ENCODE results near the gene FAXC. TPM values are rescaled to one million over a fixed set of nuclear protein-coding genes. Genes with fewer than 3 reads are reported as not detected.

Gene FAXC
- not detected in 2 replicates for total RNA-seq (2014; rRNA removed; shearing (Covaris generic); ENCODE audit: low replicate concordance)

- Histone ChIP-seq H3K4me1 (ENCODE audit: low read length) (no peaks in the 10 kb centered on the region), H3K4me2 (ENCODE audit: low read depth, low read length, poor library complexity, severe bottlenecking) (no peak within 1 kb of the TSS), H3K27ac (ENCODE audit: low read length) (no peak within 1 kb of the TSS), H3K4me3 (ENCODE audit: low read length) (no peak within 1 kb of the TSS), H3K36me3 (ENCODE audit: insufficient read depth, low read length) (no peaks in the 10 kb centered on the region), H3K9ac (ENCODE audit: low read length) (no peak within 1 kb of the TSS), H3K9me2 (replicated peaks; ENCODE audit: insufficient read depth, low read length) (no peaks in the 10 kb centered on the region), H3K9me3 (ENCODE audit: low read length) (no peaks in the 10 kb centered on the region), H3K79me2 (ENCODE audit: low read length) (no peaks in the 10 kb centered on the region), H4K20me1 (ENCODE audit: insufficient read depth, low read depth, low read length) (no peaks in the 10 kb centered on the region), H3K27me3 (ENCODE audit: low read length) (no peaks in the 10 kb centered on the region), H2AFZ (ENCODE audit: low read length) (no peak within 1 kb of the TSS)
- DNase-seq = no peak
These were observed at the start of gene FAXC for GRCh38 chr6:99349171-99350141. Gene FAXC (minus strand): TSS chr6:99349674. CDS start chr6:99349372, 302 bp downstream.

- Histone ChIP-seq H3K9me2 (replicated peaks; ENCODE audit: insufficient read depth, low read length) (no peaks in the 10 kb centered on the region), H4K20me1 (ENCODE audit: insufficient read depth, low read depth, low read length) (no peaks in the 10 kb centered on the region), H3K4me3 (ENCODE audit: low read length) (no peak overlapping the region), H3K79me2 (ENCODE audit: low read length) (peaks cover 14% of the 10 kb centered on the region), H3K4me1 (ENCODE audit: low read length) (peaks cover 15% of the 10 kb centered on the region), H3K27ac (ENCODE audit: low read length) (no peak overlapping the region), H3K9ac (ENCODE audit: low read length) (no peak overlapping the region), H3K4me2 (ENCODE audit: low read depth, low read length, poor library complexity, severe bottlenecking) (no peak overlapping the region), H2AFZ (ENCODE audit: low read length) (no peak overlapping the region), H3K36me3 (ENCODE audit: insufficient read depth, low read length) (peaks cover 44% of the 10 kb centered on the region), H3K27me3 (ENCODE audit: low read length) (no peaks in the 10 kb centered on the region), H3K9me3 (ENCODE audit: low read length) (no peaks in the 10 kb centered on the region)
- DNase-seq = no peak
These were observed 47.8 kb upstream of the FAXC start for GRCh38 chr6:99397287-99397686.

GRCh38 chr6:99393698-99394531 lies 44.4 kb upstream of the FAXC start, which contains the start of gene COQ3:
Gene COQ3 (minus strand): TSS chr6:99394195. CDS start chr6:99394179, 16 bp downstream.
- H3K27ac ChIP-seq (ENCODE audit: low read length) = peak within 1 kb of the TSS; percentile 70
- peaks cover 18% of the 10 kb centered on the region for H3K4me1 ChIP-seq (ENCODE audit: low read length)
- no peaks in the 10 kb centered on the region for H3K9me2 ChIP-seq (replicated peaks; ENCODE audit: insufficient read depth, low read length)
- no peaks in the 10 kb centered on the region for H4K20me1 ChIP-seq (ENCODE audit: insufficient read depth, low read depth, low read length)
- H3K27me3 ChIP-seq (ENCODE audit: low read length) = no peaks in the 10 kb centered on the region
- H3K36me3 ChIP-seq (ENCODE audit: insufficient read depth, low read length) = peaks cover 16% of the 10 kb centered on the region; the same call in 1 of the 2 replicates
- peak within 1 kb of the TSS; percentile 80 for H2AFZ ChIP-seq (ENCODE audit: low read length)
- peaks cover 36% of the 10 kb centered on the region for H3K79me2 ChIP-seq (ENCODE audit: low read length)
- H3K4me3 ChIP-seq (ENCODE audit: low read length) = peak within 1 kb of the TSS; percentile 81
- peak; percentile 91 for DNase-seq
- peak within 1 kb of the TSS; percentile 78 for H3K9ac ChIP-seq (ENCODE audit: low read length)
- peak within 1 kb of the TSS; percentile 85 for H3K4me2 ChIP-seq (ENCODE audit: low read depth, low read length, poor library complexity, severe bottlenecking)
- no peaks in the 10 kb centered on the region for H3K9me3 ChIP-seq (ENCODE audit: low read length)

DNA sequence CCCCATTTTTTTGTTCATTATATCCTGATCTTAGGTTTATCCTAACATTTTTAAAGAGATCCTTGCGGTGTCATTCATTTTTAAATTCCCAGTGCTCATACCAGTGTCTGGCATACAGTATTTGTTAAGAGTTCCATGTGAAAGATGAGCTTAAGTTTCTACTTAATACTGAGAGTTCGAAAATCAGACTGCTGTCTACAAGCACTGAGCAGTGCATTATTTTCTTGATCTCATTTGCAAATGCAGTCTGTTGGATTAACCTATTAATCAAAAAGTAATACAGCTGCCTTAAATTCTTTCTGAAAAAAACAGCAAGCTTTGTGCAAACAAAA lies 43.9 kb upstream of the FAXC start:
- H3K79me2 ChIP-seq (ENCODE audit: low read length) = peaks cover 39% of the 10 kb centered on the region
- peak overlapping the region; percentile 85 for H3K4me2 ChIP-seq (ENCODE audit: low read depth, low read length, poor library complexity, severe bottlenecking)
- H3K9ac ChIP-seq (ENCODE audit: low read length) = peak overlapping the region; percentile 78
- DNase-seq = peak; percentile 62
- peaks cover 10% of the 10 kb centered on the region; the same call in 1 of the 2 replicates for H3K36me3 ChIP-seq (ENCODE audit: insufficient read depth, low read length)
- peak overlapping the region; percentile 80 for H2AFZ ChIP-seq (ENCODE audit: low read length)
- H3K9me2 ChIP-seq (replicated peaks; ENCODE audit: insufficient read depth, low read length) = no peaks in the 10 kb centered on the region
- H3K4me1 ChIP-seq (ENCODE audit: low read length) = peaks cover 18% of the 10 kb centered on the region
- H3K27me3 ChIP-seq (ENCODE audit: low read length) = no peaks in the 10 kb centered on the region
- H3K4me3 ChIP-seq (ENCODE audit: low read length) = peak overlapping the region; percentile 81
- H4K20me1 ChIP-seq (ENCODE audit: insufficient read depth, low read depth, low read length) = no peaks in the 10 kb centered on the region
- H3K9me3 ChIP-seq (ENCODE audit: low read length) = no peaks in the 10 kb centered on the region
- H3K27ac ChIP-seq (ENCODE audit: low read length) = peak overlapping the region; percentile 70

DNA sequence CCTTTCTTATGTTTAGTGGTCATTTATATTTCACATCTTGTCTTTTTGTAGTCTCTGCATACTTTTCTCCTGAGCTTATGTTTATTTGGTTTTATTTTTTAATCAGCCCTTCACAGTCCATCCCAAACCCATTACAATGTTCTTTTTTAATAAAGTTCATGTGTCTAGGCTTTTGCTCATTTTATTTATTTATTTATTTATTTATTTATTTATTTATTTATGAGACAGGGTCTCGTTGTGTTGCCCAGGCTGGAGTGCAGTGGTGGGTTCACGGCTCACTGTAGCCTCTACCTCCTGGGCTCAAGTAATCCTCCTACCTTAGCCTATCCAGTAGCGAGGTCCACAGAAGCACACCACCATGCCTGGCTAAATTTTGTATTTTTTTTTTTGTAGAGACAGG lies 41.4 kb upstream of the FAXC start:
- Histone ChIP-seq H3K36me3 (ENCODE audit: insufficient read depth, low read length) (no peaks in the 10 kb centered on the region), H3K79me2 (ENCODE audit: low read length) (peaks cover 57% of the 10 kb centered on the region), H3K4me1 (ENCODE audit: low read length) (peaks cover 18% of the 10 kb centered on the region), H3K4me2 (ENCODE audit: low read depth, low read length, poor library complexity, severe bottlenecking) (no peak overlapping the region), H2AFZ (ENCODE audit: low read length) (no peak overlapping the region), H4K20me1 (ENCODE audit: insufficient read depth, low read depth, low read length) (no peaks in the 10 kb centered on the region), H3K9me3 (ENCODE audit: low read length) (no peaks in the 10 kb centered on the region), H3K4me3 (ENCODE audit: low read length) (no peak overlapping the region), H3K27ac (ENCODE audit: low read length) (no peak overlapping the region), H3K9me2 (replicated peaks; ENCODE audit: insufficient read depth, low read length) (no peaks in the 10 kb centered on the region), H3K9ac (ENCODE audit: low read length) (no peak overlapping the region), H3K27me3 (ENCODE audit: low read length) (no peaks in the 10 kb centered on the region)
- no peak for DNase-seq

- no peaks in the 10 kb centered on the region for H3K27me3 ChIP-seq (ENCODE audit: low read length)
- H3K4me3 ChIP-seq (ENCODE audit: low read length) = no peak overlapping the region
- H3K79me2 ChIP-seq (ENCODE audit: low read length) = peaks cover 58% of the 10 kb centered on the region
- no peaks in the 10 kb centered on the region for H3K36me3 ChIP-seq (ENCODE audit: insufficient read depth, low read length)
- H3K9ac ChIP-seq (ENCODE audit: low read length) = no peak overlapping the region
- H3K27ac ChIP-seq (ENCODE audit: low read length) = no peak overlapping the region
- H3K9me2 ChIP-seq (replicated peaks; ENCODE audit: insufficient read depth, low read length) = no peaks in the 10 kb centered on the region
- H3K9me3 ChIP-seq (ENCODE audit: low read length) = no peaks in the 10 kb centered on the region
- H3K4me1 ChIP-seq (ENCODE audit: low read length) = no peaks in the 10 kb centered on the region
- H2AFZ ChIP-seq (ENCODE audit: low read length) = no peak overlapping the region
- DNase-seq = no peak
- no peaks in the 10 kb centered on the region for H4K20me1 ChIP-seq (ENCODE audit: insufficient read depth, low read depth, low read length)
- H3K4me2 ChIP-seq (ENCODE audit: low read depth, low read length, poor library complexity, severe bottlenecking) = no peak overlapping the region
These were observed 35.0 kb upstream of the FAXC start for GRCh38 chr6:99384507-99384906.

GRCh38 chr6:99378636-99379035 lies 29.2 kb upstream of the FAXC start:
- Histone ChIP-seq H3K4me2 (ENCODE audit: low read depth, low read length, poor library complexity, severe bottlenecking) (no peak overlapping the region), H2AFZ (ENCODE audit: low read length) (peak overlapping the region; percentile 16; the same call in 1 of the 2 replicates), H3K9me3 (ENCODE audit: low read length) (no peaks in the 10 kb centered on the region), H3K9me2 (replicated peaks; ENCODE audit: insufficient read depth, low read length) (no peaks in the 10 kb centered on the region), H3K4me3 (ENCODE audit: low read length) (no peak overlapping the region), H3K27me3 (ENCODE audit: low read length) (no peaks in the 10 kb centered on the region), H3K9ac (ENCODE audit: low read length) (no peak overlapping the region), H4K20me1 (ENCODE audit: insufficient read depth, low read depth, low read length) (no peaks in the 10 kb centered on the region), H3K27ac (ENCODE audit: low read length) (no peak overlapping the region), H3K36me3 (ENCODE audit: insufficient read depth, low read length) (no peaks in the 10 kb centered on the region), H3K79me2 (ENCODE audit: low read length) (peaks cover 15% of the 10 kb centered on the region; the same call in 1 of the 2 replicates), H3K4me1 (ENCODE audit: low read length) (peaks cover 4% of the 10 kb centered on the region)
- DNase-seq = no peak

DNA sequence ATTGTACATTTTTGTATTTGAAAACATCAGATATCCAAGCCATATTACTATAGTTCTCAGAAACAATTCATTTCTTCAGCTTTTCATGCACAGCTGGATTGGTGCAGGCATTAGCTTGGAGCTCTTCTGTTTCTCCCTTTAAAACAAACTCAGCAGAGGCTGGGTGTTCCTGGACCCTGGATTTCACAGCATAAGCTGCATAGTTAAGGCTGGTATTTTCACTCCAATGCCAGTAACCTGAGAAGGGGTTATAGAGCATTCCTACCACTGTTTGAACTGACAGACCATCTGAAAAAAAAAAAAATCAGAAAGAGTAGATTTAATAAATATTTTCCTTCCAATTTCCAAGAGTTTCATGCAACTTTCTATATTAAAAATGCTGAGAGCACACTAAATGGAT lies 20.1 kb upstream of the FAXC start:
- H3K27ac ChIP-seq (ENCODE audit: low read length) = no peak overlapping the region
- no peaks in the 10 kb centered on the region for H3K79me2 ChIP-seq (ENCODE audit: low read length)
- no peaks in the 10 kb centered on the region for H3K9me2 ChIP-seq (replicated peaks; ENCODE audit: insufficient read depth, low read length)
- no peak for DNase-seq
- no peaks in the 10 kb centered on the region for H3K27me3 ChIP-seq (ENCODE audit: low read length)
- no peak overlapping the region for H3K9ac ChIP-seq (ENCODE audit: low read length)
- no peaks in the 10 kb centered on the region for H3K4me1 ChIP-seq (ENCODE audit: low read length)
- H3K4me3 ChIP-seq (ENCODE audit: low read length) = no peak overlapping the region
- no peak overlapping the region for H2AFZ ChIP-seq (ENCODE audit: low read length)
- no peaks in the 10 kb centered on the region for H4K20me1 ChIP-seq (ENCODE audit: insufficient read depth, low read depth, low read length)
- no peak overlapping the region for H3K4me2 ChIP-seq (ENCODE audit: low read depth, low read length, poor library complexity, severe bottlenecking)
- no peaks in the 10 kb centered on the region for H3K36me3 ChIP-seq (ENCODE audit: insufficient read depth, low read length)
- no peaks in the 10 kb centered on the region for H3K9me3 ChIP-seq (ENCODE audit: low read length)

Data from Karpas-422 (cell line).